ENCODE results near the gene ATP5PD. TPM values are rescaled to one million over a fixed set of nuclear protein-coding genes. Genes with fewer than 3 reads are reported as not detected.

The ATP5PD gene
- total and polyA plus RNA-seq, 2 of the 13 experiments (the other 11 are each of a cell fraction or from before 2014, with no cell fraction given): 158 to 428 TPM

DNA sequence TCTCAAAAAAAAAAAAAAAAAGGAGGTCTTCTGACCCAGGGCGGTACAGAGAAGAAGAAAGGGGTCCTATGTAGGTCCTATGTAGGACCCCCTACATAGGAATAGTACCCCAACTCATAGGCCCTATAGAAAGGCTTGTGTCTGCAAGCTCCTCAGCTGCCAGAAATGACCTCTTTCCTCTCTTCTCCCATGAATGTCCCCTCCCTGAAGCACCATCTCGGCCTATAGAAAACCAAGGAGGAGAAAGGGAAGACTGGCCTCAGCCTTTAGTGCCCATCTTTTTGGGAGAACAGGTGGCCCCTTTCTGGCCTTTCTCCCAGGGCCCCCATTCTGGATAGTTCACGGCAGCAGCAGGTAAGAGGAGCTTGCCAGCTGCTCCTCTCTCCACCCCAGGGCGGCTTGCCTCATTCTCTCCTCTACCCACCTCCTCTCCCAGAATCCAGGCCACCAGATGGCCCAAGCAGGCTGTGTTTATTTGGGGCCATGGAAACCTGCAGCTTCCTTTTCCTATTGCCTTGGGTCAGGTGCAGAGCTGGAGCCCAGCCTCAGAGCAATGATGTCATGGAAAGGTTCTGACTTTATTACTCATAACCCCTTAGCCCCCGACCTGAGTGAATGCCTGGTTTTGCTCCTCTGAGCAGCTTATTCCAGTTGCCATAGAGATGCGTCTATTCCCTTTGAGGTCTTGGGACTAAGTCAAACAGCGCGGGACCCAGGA, 35.9 kb downstream of the ATP5PD start:
- Histone ChIP-seq H3K4me3 (replicated peaks in 1 of 3; ENCODE audit: insufficient read depth in 1 of 3, low read depth in 2 of 3, low read length in 3 of 3) (peak overlapping the region in 1 of 3 experiments; percentile 96; a peak in 1 of 6 replicates), H3K36me3 (replicated peaks in 1 of 2; ENCODE audit: control insufficient read depth in 1 of 2, insufficient read depth in 2 of 2, low read length in 2 of 2) (peaks cover 0 to 3% of the 10 kb centered on the region in 2 experiments; a peak in 1 of 5 replicates), H3K27me3 (ENCODE audit: control insufficient read depth in 1 of 2, insufficient read depth in 2 of 2, low read length in 2 of 2) (no peaks in the 10 kb centered on the region; a peak in 2 of 5 replicates), H3K9me3 (ENCODE audit: low read length) (no peaks in the 10 kb centered on the region), H4K20me1 (ENCODE audit: insufficient read depth, low read length) (no peaks in the 10 kb centered on the region), H3K79me2 (ENCODE audit: insufficient read depth, low read length) (peaks cover 14% of the 10 kb centered on the region), H3K27ac (ENCODE audit: extremely low read length, insufficient read depth, low read length) (no peak overlapping the region), H3K4me2 (ENCODE audit: low read depth, low read length) (peak overlapping the region; percentile 94), H3K9ac (ENCODE audit: insufficient read depth, low read depth, low read length) (no peak overlapping the region), H2AFZ (ENCODE audit: low read length) (no peak overlapping the region), H3K4me1 (ENCODE audit: insufficient read depth, low read length) (peaks cover 28% of the 10 kb centered on the region)
- ChIA-PET POLR2A (interaction anchor here (0.6 to 4.3 kb wide), 14 partner anchors 14 to 383 kb away, joined by 3 to 94 read pairs (median 16); partner anchors contain the start of genes CDR2L, HID1 and NUP85), CTCF (ENCODE audit: low intra/inter-chr PET ratio, low total read pairs) (no interaction called here)
- intact Hi-C loops (cut with micrococcal nuclease; ENCODE audit: unreplicated experiment) (no loop called here), in situ Hi-C loops (cut with HindIII; ENCODE audit: extremely low pct_ligation_motif_present, low pct_unique_long_range_greater_than_20kb) (no loop called here)
- DNase-seq (ENCODE audit: low spot score) (peak; percentile 68), FAIRE-seq (no peak), ATAC-seq (no peak)
- no TSS peak for BruUV-seq (replicated peaks)
- WGBS (ENCODE audit: low lambda C conversion rate): 55% methylated on average over 8 of the region's 8 CpGs
- TF ChIP-seq, protein P1, sequence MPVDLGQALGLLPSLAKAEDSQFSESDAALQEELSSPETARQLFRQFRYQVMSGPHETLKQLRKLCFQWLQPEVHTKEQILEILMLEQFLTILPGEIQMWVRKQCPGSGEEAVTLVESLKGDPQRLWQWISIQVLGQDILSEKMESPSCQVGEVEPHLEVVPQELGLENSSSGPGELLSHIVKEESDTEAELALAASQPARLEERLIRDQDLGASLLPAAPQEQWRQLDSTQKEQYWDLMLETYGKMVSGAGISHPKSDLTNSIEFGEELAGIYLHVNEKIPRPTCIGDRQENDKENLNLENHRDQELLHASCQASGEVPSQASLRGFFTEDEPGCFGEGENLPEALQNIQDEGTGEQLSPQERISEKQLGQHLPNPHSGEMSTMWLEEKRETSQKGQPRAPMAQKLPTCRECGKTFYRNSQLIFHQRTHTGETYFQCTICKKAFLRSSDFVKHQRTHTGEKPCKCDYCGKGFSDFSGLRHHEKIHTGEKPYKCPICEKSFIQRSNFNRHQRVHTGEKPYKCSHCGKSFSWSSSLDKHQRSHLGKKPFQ (CRISPR knock-in tag; IDR thresholded peaks at IDR 0.05; ENCODE audit: insufficient replicate concordance): no peak
- no peak for TF ChIP-seq ZNF776 (CRISPR knock-in tag; IDR thresholded peaks at IDR 0.05)
- no peak for TF ChIP-seq ASH2L (IDR thresholded peaks at IDR 0.05; ENCODE audit: insufficient read length, low read depth, low read length)
- TF ChIP-seq, protein P2, sequence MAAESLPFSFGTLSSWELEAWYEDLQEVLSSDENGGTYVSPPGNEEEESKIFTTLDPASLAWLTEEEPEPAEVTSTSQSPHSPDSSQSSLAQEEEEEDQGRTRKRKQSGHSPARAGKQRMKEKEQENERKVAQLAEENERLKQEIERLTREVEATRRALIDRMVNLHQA (CRISPR knock-in tag; IDR thresholded peaks at IDR 0.05): no peak
- no peak for TF ChIP-seq FOXK1 (CRISPR knock-in tag; IDR thresholded peaks at IDR 0.05; ENCODE audit: borderline replicate concordance, low read depth)
- TF ChIP-seq SAP130 (CRISPR knock-in tag; IDR thresholded peaks at IDR 0.05; ENCODE audit: low read depth): peak; percentile 42
- peak; percentile 61 for TF ChIP-seq STAG1 (CRISPR knock-in tag; IDR thresholded peaks at IDR 0.05)
- TF ChIP-seq, protein P3, sequence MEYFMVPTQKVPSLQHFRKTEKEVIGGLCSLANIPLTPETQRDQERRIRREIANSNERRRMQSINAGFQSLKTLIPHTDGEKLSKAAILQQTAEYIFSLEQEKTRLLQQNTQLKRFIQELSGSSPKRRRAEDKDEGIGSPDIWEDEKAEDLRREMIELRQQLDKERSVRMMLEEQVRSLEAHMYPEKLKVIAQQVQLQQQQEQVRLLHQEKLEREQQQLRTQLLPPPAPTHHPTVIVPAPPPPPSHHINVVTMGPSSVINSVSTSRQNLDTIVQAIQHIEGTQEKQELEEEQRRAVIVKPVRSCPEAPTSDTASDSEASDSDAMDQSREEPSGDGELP (IDR thresholded peaks at IDR 0.05; ENCODE audit: borderline replicate concordance, low read depth): peak; percentile 18; the same call in 1 of the 2 replicates
- TF ChIP-seq RAD21 (CRISPR knock-in tag; IDR thresholded peaks at IDR 0.05): no peak
- no peak for TF ChIP-seq ARNT2 (CRISPR knock-in tag; IDR thresholded peaks at IDR 0.05; ENCODE audit: low read depth)
- no peak for TF ChIP-seq ARHGAP35 (CRISPR knock-in tag; IDR thresholded peaks at IDR 0.05; ENCODE audit: borderline replicate concordance)
- no peak for TF ChIP-seq ZNF562 (CRISPR knock-in tag; IDR thresholded peaks at IDR 0.05; ENCODE audit: borderline replicate concordance)
- no peak for TF ChIP-seq PHF20 (CRISPR knock-in tag; IDR thresholded peaks at IDR 0.05)
- TF ChIP-seq ZNF605 (CRISPR knock-in tag; IDR thresholded peaks at IDR 0.05): 0 out of 2 replicates have a peak, but pooled peaks have one; percentile 31
- no peak for TF ChIP-seq ZNF674 (CRISPR knock-in tag; IDR thresholded peaks at IDR 0.05; ENCODE audit: low read depth)
- TF ChIP-seq, protein P4, sequence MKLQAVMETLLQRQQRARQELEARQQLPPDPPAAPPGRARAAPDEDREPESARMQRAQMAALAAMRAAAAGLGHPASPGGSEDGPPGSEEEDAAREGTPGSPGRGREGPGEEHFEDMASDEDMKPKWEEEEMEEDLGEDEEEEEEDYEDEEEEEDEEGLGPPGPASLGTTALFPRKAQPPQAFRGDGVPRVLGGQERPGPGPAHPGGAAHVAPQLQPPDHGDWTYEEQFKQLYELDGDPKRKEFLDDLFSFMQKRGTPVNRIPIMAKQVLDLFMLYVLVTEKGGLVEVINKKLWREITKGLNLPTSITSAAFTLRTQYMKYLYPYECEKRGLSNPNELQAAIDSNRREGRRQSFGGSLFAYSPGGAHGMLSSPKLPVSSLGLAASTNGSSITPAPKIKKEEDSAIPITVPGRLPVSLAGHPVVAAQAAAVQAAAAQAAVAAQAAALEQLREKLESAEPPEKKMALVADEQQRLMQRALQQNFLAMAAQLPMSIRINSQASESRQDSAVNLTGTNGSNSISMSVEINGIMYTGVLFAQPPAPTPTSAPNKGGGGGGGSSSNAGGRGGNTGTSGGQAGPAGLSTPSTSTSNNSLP (IDR thresholded peaks at IDR 0.05; ENCODE audit: low read depth, low read length): no peak
- no peak for TF ChIP-seq MEIS1 (CRISPR knock-in tag; IDR thresholded peaks at IDR 0.05; ENCODE audit: borderline replicate concordance)
- TF ChIP-seq KDM2A (CRISPR knock-in tag; IDR thresholded peaks at IDR 0.05; ENCODE audit: borderline replicate concordance, low read depth): no peak
- TF ChIP-seq CEBPG (CRISPR knock-in tag; IDR thresholded peaks at IDR 0.05): no peak
